HUES64 (cell line): Measurements from ENCODE around the gene STOX2.
"Not testable (repeated sequence)": the region's sequence is repeated elsewhere in the genome, so short reads cannot be mapped to it uniquely, and the experiment has no call there.

Source experiments
- H3K27ac ChIP-seq: 2 replicates; pipeline ENCODE4 v1.7.0; 2013; ENCODE audit warnings: low read depth, low read length, inconsistent platforms
- H3K27me3 ChIP-seq: 2 replicates; pipeline ENCODE4 v1.6.1; 2013; ENCODE audit warnings: mild to moderate bottlenecking, low read length; ENCODE audit not compliant: insufficient read depth
- H3K36me3 ChIP-seq: 2 replicates; pipeline ENCODE4 v1.6.1; 2013; ENCODE audit warnings: mild to moderate bottlenecking, low read length; ENCODE audit not compliant: insufficient read depth
- H3K4me1 ChIP-seq: 2 replicates; pipeline ENCODE4 v1.6.1; 2013; ENCODE audit warnings: mild to moderate bottlenecking, low read length, moderate library complexity; ENCODE audit not compliant: insufficient read depth
- H3K4me3 ChIP-seq: 2 replicates; pipeline ENCODE4 v1.5.1; 2013; ENCODE audit warnings: mild to moderate bottlenecking, low read length, moderate library complexity
- H3K9ac ChIP-seq: 2 replicates; pipeline ENCODE4 v1.6.1; 2013; ENCODE audit warnings: mild to moderate bottlenecking, low read depth, low read length
- H3K9me3 ChIP-seq: 2 replicates; pipeline ENCODE4 v1.6.1; 2013; ENCODE audit warnings: low read depth, low read length; ENCODE audit not compliant: insufficient read depth
- whole genome bisulfite sequencing: fragments of 150-250, 120-280 bp; methylation state at CpG from one replicate; pipeline ENCODE4 v1.1.7; 2013; ENCODE audit warnings: missing lambda C conversion rate; 5-methylcytosine and 5-hydroxymethylcytosine counted together

STOX2 gene

GRCh38 chr4:184028561-184029374 is 123.7 kb downstream of the STOX2 start:
- no peak overlapping the region for H3K4me3 ChIP-seq

DNA sequence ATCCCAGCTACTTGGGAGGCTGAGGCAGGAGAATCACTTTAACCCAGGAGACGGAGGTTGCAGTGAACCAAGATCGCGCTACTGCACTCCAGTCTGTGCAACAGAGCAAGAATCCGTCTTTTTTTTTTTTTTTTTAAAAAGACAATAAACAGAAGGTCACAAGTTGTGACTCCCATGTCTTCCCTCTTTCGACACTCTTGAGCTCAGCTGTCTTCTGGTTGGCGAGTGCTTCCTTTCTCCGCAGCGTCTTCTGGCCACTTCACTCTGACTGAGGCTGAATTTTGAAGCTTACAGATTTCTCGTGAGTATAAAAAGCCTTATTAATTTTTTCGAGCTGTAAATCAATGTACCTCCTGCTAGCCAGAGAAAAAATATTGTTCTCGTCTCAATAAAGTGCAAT is 124.9 kb downstream of the STOX2 start:
- Histone ChIP-seq H3K4me3 (no peak overlapping the region), H3K27ac (no peak overlapping the region), H3K9ac (no peak overlapping the region), H3K4me1 (no peaks in the 10 kb centered on the region), H3K9me3 (no peaks in the 10 kb centered on the region), H3K27me3 (no peaks in the 10 kb centered on the region), H3K36me3 (no peaks in the 10 kb centered on the region)
- WGBS, result 87% methylated on average over 10 of the region's 11 CpGs

More at GRCh38 chr4:184028561-184029374, 123.7 kb downstream of the STOX2 start:
- Histone ChIP-seq H3K9me3 (no peaks in the 10 kb centered on the region), H3K4me1 (no peaks in the 10 kb centered on the region), H3K36me3 (no peaks in the 10 kb centered on the region), H3K27me3 (no peaks in the 10 kb centered on the region), H3K9ac (no peak overlapping the region), H3K27ac (no peak overlapping the region)
- WGBS, result 97% methylated on average over 18 of the region's 18 CpGs

DNA sequence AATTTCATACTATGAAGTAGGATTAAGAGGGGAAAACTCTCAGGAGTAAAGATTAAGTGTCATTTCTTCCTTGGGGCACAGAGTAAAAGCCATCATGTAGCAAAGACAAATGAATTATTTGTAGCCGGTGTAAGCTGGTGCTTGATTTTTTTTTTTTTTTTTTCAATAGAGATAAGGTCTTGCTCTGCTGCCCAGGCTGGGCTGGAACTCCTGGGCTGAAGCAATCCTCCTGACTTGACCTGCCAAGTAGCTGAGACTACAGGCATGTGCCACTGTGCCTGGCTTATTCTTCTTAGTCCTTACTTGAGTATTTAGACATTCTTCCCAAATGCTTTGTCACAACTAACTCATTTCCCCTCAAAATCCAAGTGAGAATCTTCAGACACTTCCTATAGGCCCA is 125.7 kb downstream of the STOX2 start:
- no peaks in the 10 kb centered on the region for H3K9me3 ChIP-seq
- WGBS, result 97% methylated on average over 1 of the region's 1 CpG

GRCh38 chr4:184032091-184032490 is 127.0 kb downstream of the STOX2 start:
- H3K4me3 ChIP-seq, result no peak overlapping the region
- WGBS, result 94% methylated on average over 6 of the region's 6 CpGs
- no peaks in the 10 kb centered on the region for H3K36me3 ChIP-seq
- no peaks in the 10 kb centered on the region for H3K9me3 ChIP-seq
- no peaks in the 10 kb centered on the region for H3K27me3 ChIP-seq
- no peak overlapping the region for H3K27ac ChIP-seq
- H3K9ac ChIP-seq, result no peak overlapping the region
- no peaks in the 10 kb centered on the region for H3K4me1 ChIP-seq

More for the DNA sequence above, 125.7 kb downstream of the STOX2 start:
- Histone ChIP-seq H3K27ac (no peak overlapping the region), H3K4me3 (no peak overlapping the region), H3K4me1 (no peaks in the 10 kb centered on the region), H3K9ac (no peak overlapping the region), H3K27me3 (no peaks in the 10 kb centered on the region), H3K36me3 (no peaks in the 10 kb centered on the region)

DNA sequence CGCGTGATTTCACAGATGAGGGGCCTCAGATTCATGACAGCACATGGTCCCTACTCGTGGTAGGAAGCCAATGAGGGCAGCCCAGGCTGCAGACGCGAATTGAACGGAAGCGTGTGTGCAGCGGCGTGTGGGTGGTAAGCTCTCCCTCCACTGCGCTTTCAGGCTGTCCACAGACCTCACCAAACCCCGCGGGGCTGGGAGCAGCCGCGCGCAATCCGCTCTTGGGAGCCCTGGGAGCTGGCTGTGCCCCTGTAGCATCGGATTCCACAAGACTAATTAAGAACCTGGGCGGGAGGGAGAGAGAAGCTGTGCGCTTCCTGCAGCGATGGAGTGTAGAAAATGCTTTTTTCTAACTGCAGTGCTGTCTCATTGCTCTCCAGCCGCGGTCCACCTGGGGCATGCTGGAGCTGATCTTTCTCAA is 134.9 kb downstream of the STOX2 start:
- Histone ChIP-seq H3K9ac (peak overlapping the region; percentile 56; the same call in 1 of the 2 replicates), H3K9me3 (peaks cover 2% of the 10 kb centered on the region; the same call in 1 of the 2 replicates), H3K4me3 (peak overlapping the region; percentile 22), H3K36me3 (no peaks in the 10 kb centered on the region), H3K27me3 (peaks cover 7% of the 10 kb centered on the region; the same call in 1 of the 2 replicates), H3K4me1 (peaks cover 13% of the 10 kb centered on the region; the same call in 1 of the 2 replicates), H3K27ac (no peak overlapping the region)
- 85% methylated on average over 22 of the region's 22 CpGs for WGBS

DNA sequence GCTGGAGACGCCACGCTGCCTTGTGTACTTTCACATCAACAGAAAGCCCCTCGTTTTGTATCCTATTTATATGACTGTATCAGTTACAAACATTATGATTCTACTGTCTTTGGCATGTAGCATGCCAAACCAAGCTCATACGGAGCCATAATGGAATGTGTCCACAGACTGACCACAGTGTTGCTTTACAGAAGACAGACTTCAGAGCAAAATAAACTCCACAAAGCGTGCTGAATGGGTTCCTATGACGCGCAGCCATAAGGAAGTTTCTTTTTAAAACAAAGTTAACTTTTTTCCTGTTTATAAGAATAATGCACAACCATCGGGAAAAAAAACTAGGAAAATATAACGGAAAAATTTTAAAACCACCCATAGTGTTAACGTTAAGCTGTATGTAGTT is 136.0 kb downstream of the STOX2 start:
- H3K27me3 ChIP-seq, result peaks cover 7% of the 10 kb centered on the region; the same call in 1 of the 2 replicates
- no peaks in the 10 kb centered on the region for H3K36me3 ChIP-seq
- no peak overlapping the region for H3K27ac ChIP-seq
- no peak overlapping the region for H3K9ac ChIP-seq
- no peak overlapping the region for H3K4me3 ChIP-seq
- H3K9me3 ChIP-seq, result peaks cover 14% of the 10 kb centered on the region
- WGBS, result 98% methylated on average over 8 of the region's 10 CpGs
- peaks cover 13% of the 10 kb centered on the region; the same call in 1 of the 2 replicates for H3K4me1 ChIP-seq

DNA sequence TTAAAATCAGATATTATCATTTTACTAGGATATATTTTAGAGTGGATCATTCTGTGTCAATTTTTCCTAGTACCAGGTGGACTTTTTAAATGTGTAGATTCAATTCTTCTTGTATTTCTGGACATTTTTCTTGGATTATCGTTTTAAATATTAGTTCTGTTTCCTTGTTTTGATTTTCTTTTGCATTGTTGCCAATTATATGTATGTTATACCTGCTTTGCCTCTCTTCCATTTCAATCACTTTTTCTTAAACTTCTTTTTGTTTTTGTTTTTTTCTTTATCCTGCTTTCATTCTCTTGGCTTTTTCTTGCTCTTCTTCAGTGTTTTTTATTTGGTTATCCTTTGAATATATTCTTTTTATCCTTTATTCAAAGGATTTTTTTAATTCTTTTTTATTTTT is 141.0 kb downstream of the STOX2 start:
- Histone ChIP-seq H3K4me3 (no peak overlapping the region), H3K27ac (no peak overlapping the region), H3K36me3 (no peaks in the 10 kb centered on the region), H3K27me3 (no peaks in the 10 kb centered on the region), H3K9ac (no peak overlapping the region), H3K4me1 (no peaks in the 10 kb centered on the region), H3K9me3 (peaks cover 23% of the 10 kb centered on the region)
- 100% methylated on average over 1 of the region's 1 CpG for WGBS

DNA sequence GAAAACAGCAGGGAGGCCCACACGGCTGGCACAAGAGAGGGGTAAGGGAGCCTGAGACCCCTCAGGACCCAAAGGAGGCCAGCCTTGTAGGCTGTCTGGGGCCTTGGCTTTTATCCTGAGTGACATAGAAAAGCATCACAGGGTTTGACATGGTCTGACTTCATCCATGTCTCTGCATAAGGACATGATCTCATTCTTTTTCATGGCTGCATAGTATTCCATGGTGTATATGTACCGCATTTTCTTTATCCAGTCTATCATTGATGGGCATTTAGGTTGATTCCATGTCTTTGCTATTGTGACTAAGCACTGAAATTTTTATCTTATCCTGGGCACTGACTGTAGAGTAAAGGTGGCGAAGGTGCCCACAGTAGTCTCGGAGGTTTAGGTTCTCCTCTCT is 146.2 kb downstream of the STOX2 start:
- WGBS, result 95% methylated on average over 4 of the region's 4 CpGs
- H3K4me1 ChIP-seq, H3K27me3 ChIP-seq, H3K4me3 ChIP-seq, H3K27ac ChIP-seq, H3K36me3 ChIP-seq, H3K9ac ChIP-seq, H3K9me3 ChIP-seq: not testable (repeated sequence)

GRCh38 chr4:184052616-184053015 is 147.5 kb downstream of the STOX2 start:
- Histone ChIP-seq H3K4me3 (no peak overlapping the region), H3K4me1 (no peaks in the 10 kb centered on the region), H3K27me3 (no peaks in the 10 kb centered on the region), H3K27ac (no peak overlapping the region), H3K9ac (no peak overlapping the region), H3K9me3 (no peaks in the 10 kb centered on the region), H3K36me3 (no peaks in the 10 kb centered on the region)
- 90% methylated on average over 2 of the region's 2 CpGs for WGBS

DNA sequence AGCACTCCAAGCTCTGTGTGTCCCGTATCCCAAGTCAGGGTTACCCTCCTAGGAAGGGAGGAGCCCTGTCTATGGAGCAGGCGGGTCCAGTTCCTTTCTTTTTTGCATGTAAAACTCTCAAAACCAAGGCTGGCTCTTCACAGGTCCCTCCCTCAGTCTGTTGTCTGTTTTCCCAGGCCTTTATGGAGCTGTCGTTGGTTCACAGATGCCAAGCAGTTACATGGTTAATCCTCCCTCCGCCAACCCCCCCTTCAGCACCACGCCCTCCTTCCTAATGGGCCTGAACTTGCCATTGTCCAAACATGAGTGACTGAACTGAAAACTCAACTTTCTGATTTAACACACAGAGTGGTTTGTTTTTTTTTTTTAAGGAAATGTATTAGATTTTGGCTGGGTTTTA is 148.3 kb downstream of the STOX2 start:
- Histone ChIP-seq H3K9ac (no peak overlapping the region), H3K36me3 (no peaks in the 10 kb centered on the region), H3K4me1 (no peaks in the 10 kb centered on the region), H3K27ac (no peak overlapping the region), H3K4me3 (no peak overlapping the region), H3K27me3 (no peaks in the 10 kb centered on the region), H3K9me3 (no peaks in the 10 kb centered on the region)
- WGBS, result 76% methylated on average over 5 of the region's 5 CpGs

GRCh38 chr4:184056877-184057276 is 151.8 kb downstream of the STOX2 start:
- no peaks in the 10 kb centered on the region for H3K9me3 ChIP-seq
- no peak overlapping the region for H3K27ac ChIP-seq
- H3K36me3 ChIP-seq, result no peaks in the 10 kb centered on the region
- no peak overlapping the region for H3K9ac ChIP-seq
- no peaks in the 10 kb centered on the region for H3K4me1 ChIP-seq
- no peaks in the 10 kb centered on the region for H3K27me3 ChIP-seq
- no peak overlapping the region for H3K4me3 ChIP-seq
- 64% methylated on average over 14 of the region's 14 CpGs for WGBS
